ENCODE measurements around the gene LYPLA2. TPM values are rescaled to one million over a fixed set of nuclear protein-coding genes. Genes with fewer than 3 reads are reported as not detected.
A peak's percentile ranks its signal among the peaks of the same experiment; 100 is the strongest.

The LYPLA2 gene
- total RNA-seq, 1 experiment from 2014 or later = 78.0 TPM

- Histone ChIP-seq H3K27ac (ENCODE audit: low read depth, low read length) (no peak overlapping the region), H4K20me1 (ENCODE audit: insufficient read depth) (peaks cover 11% of the 10 kb centered on the region; the same call in 1 of the 2 replicates), H3K36me3 (ENCODE audit: control insufficient read depth in 1 of 2, insufficient read depth in 2 of 2, low read length in 2 of 2) (peaks cover under 1 to 8% of the 10 kb centered on the region in 2 experiments; a peak in 2 of 4 replicates), H3K9me3 (ENCODE audit: control insufficient read depth in 1 of 2, insufficient read depth in 1 of 2, low read depth in 1 of 2, low read length in 2 of 2) (no peaks in the 10 kb centered on the region), H3K4me1 (ENCODE audit: control insufficient read depth in 1 of 2, insufficient read depth in 2 of 2, low read length in 2 of 2) (peaks cover 18 to 23% of the 10 kb centered on the region in 2 experiments), H3K4me2 (ENCODE audit: low read length) (no peak overlapping the region), H3K9me2 (ENCODE audit: insufficient read depth) (no peaks in the 10 kb centered on the region), H2AFZ (ENCODE audit: low read depth, low read length, poor library complexity, severe bottlenecking) (no peak overlapping the region), H3K79me2 (ENCODE audit: insufficient read depth, low read length) (peaks cover 56% of the 10 kb centered on the region), H3K9ac (ENCODE audit: low read length) (no peak overlapping the region), H3K4me3 (replicated peaks in 1 of 2; ENCODE audit: low read depth in 1 of 2, low read length in 2 of 2) (no peak overlapping the region), H3K27me3 (ENCODE audit: insufficient read depth, low read length) (no peaks in the 10 kb centered on the region)
- intact Hi-C loops (cut with micrococcal nuclease) = no loop called here
- BruUV-seq (replicated peaks) = no TSS peak
- ATAC-seq (no peak), DNase-seq (ENCODE audit: low read depth, low spot score) (no peak)
- ChIA-PET CTCF (no interaction called here), RAD21 (ENCODE audit: low non-redundant PET in 1 of 2, low total read pairs in 2 of 2, uncharacterized antibody in 2 of 2, unreplicated experiment in 2 of 2) (no interaction called here), POLR2A (interaction anchor here (0.5 kb wide), 1 partner anchor 63 kb away, joined by 3 read pairs; no protein-coding TSS in a partner anchor)
- TF ChIP-seq CBX3 (IDR thresholded peaks at IDR 0.05; ENCODE audit: low read depth) (no peak), POLR2A (IDR thresholded peaks at IDR 0.05; ENCODE audit: borderline replicate concordance, extremely low read depth, insufficient read depth, insufficient read length) (no peak), SIN3A (IDR thresholded peaks at IDR 0.05; ENCODE audit: low read depth) (no peak), ZFX (IDR thresholded peaks at IDR 0.05) (no peak)
Observed at GRCh38 chr1:23776217-23776616, 14.7 kb upstream of the LYPLA2 start.

- Histone ChIP-seq H3K27me3 (ENCODE audit: insufficient read depth, low read length) (no peaks in the 10 kb centered on the region), H3K9me2 (ENCODE audit: insufficient read depth) (no peaks in the 10 kb centered on the region), H2AFZ (ENCODE audit: low read depth, low read length, poor library complexity, severe bottlenecking) (no peak within 1 kb of the TSS), H4K20me1 (ENCODE audit: insufficient read depth) (peaks cover 11% of the 10 kb centered on the region; the same call in 1 of the 2 replicates), H3K9ac (ENCODE audit: low read length) (peak within 1 kb of the TSS; percentile 90), H3K27ac (ENCODE audit: low read depth, low read length) (peak within 1 kb of the TSS; percentile 75), H3K36me3 (ENCODE audit: control insufficient read depth in 1 of 2, insufficient read depth in 2 of 2, low read length in 2 of 2) (peaks cover 7 to 14% of the 10 kb centered on the region in 2 experiments; a peak in 3 of 4 replicates), H3K9me3 (ENCODE audit: control insufficient read depth in 1 of 2, insufficient read depth in 1 of 2, low read depth in 1 of 2, low read length in 2 of 2) (no peaks in the 10 kb centered on the region), H3K4me3 (replicated peaks in 1 of 2; ENCODE audit: low read depth in 1 of 2, low read length in 2 of 2) (peak within 1 kb of the TSS; percentile 98 to 99), H3K4me1 (ENCODE audit: control insufficient read depth in 1 of 2, insufficient read depth in 2 of 2, low read length in 2 of 2) (peaks cover 18 to 21% of the 10 kb centered on the region in 2 experiments), H3K79me2 (ENCODE audit: insufficient read depth, low read length) (peaks cover 72% of the 10 kb centered on the region), H3K4me2 (ENCODE audit: low read length) (peak within 1 kb of the TSS; percentile 84)
- POLR2A ChIA-PET = interaction anchor here (0.6 to 3.5 kb wide), 10 partner anchors 11 to 183 kb away, joined by 3 to 30 read pairs (median 3); partner anchors contain the start of genes LYPLA2 and RPL11
- DNase-seq (ENCODE audit: low read depth, low spot score) (peak; percentile 76), ATAC-seq (peak; percentile 84)
- no TSS peak for BruUV-seq (replicated peaks)
- CTCF ChIA-PET = interaction anchor here (0.6 to 2.9 kb wide), 5 partner anchors 12 to 138 kb away, joined by 3 to 9 read pairs (median 3); no protein-coding TSS in a partner anchor
- intact Hi-C loops (cut with micrococcal nuclease) = loop anchor here (1.0 kb wide), 1 partner anchor 22 kb away; the partner anchor contains the start of gene GALE
- TF ChIP-seq POLR2AphosphoS5 (IDR thresholded peaks at IDR 0.05; ENCODE audit: low read depth, low read length) (peak; percentile 96), REST (IDR thresholded peaks at IDR 0.05; ENCODE audit: low read depth) (no peak), MAX (IDR thresholded peaks at IDR 0.05) (peak; percentile 57; the same call in 1 of the 2 replicates), TCF7L2 (IDR thresholded peaks at IDR 0.05; ENCODE audit: borderline replicate concordance, extremely low read depth, insufficient read depth, insufficient read length) (peak; percentile 41), ELF1 (IDR thresholded peaks at IDR 0.05; ENCODE audit: borderline replicate concordance, low read depth) (no peak), POLR2A (IDR thresholded peaks at IDR 0.05; ENCODE audit: borderline replicate concordance, extremely low read depth, insufficient read depth, insufficient read length) (peak; percentile 64), SIN3A (IDR thresholded peaks at IDR 0.05; ENCODE audit: low read depth) (peak; percentile 92), ZFX (IDR thresholded peaks at IDR 0.05) (peak; percentile 96), SRF (IDR thresholded peaks at IDR 0.05; ENCODE audit: low read depth) (0 out of 2 replicates have a peak, but pooled peaks have one; percentile 46), YY1 (IDR thresholded peaks at IDR 0.05; ENCODE audit: extremely low read depth, insufficient replicate concordance, low read depth, low read length) (peak; percentile 37), SP1 (IDR thresholded peaks at IDR 0.05; ENCODE audit: low read depth) (no peak)
- RAD21 ChIA-PET (ENCODE audit: low non-redundant PET in 1 of 2, low total read pairs in 2 of 2, uncharacterized antibody in 2 of 2, unreplicated experiment in 2 of 2) = interaction anchor here (0.6 to 0.7 kb wide), 2 partner anchors 29 kb away, joined by 3 read pairs; no protein-coding TSS in a partner anchor
Observed at GRCh38 chr1:23777979-23778814, 12.7 kb upstream of the LYPLA2 start, which contains the start of gene PITHD1. Gene PITHD1 (plus strand): TSS chr1:23778418. CDS start chr1:23778516, 98 bp downstream.
